Articular chondrocyte of knee joint (primary cell): ENCODE results near the gene TRIM65. TPM values are rescaled to one million over a fixed set of nuclear protein-coding genes. Genes with fewer than 3 reads are reported as not detected.

Experiments used
- total RNA-seq: library from RNA; depleted of rRNA; stranded (reverse); fragments of >200 nt; gene quantifications from 2 replicates; pipeline ENCODE4 v1.2.3, GENCODE V29; 2012

Gene TRIM65
- 14.7 and 20.3 TPM in 2 replicates for total RNA-seq

DNA sequence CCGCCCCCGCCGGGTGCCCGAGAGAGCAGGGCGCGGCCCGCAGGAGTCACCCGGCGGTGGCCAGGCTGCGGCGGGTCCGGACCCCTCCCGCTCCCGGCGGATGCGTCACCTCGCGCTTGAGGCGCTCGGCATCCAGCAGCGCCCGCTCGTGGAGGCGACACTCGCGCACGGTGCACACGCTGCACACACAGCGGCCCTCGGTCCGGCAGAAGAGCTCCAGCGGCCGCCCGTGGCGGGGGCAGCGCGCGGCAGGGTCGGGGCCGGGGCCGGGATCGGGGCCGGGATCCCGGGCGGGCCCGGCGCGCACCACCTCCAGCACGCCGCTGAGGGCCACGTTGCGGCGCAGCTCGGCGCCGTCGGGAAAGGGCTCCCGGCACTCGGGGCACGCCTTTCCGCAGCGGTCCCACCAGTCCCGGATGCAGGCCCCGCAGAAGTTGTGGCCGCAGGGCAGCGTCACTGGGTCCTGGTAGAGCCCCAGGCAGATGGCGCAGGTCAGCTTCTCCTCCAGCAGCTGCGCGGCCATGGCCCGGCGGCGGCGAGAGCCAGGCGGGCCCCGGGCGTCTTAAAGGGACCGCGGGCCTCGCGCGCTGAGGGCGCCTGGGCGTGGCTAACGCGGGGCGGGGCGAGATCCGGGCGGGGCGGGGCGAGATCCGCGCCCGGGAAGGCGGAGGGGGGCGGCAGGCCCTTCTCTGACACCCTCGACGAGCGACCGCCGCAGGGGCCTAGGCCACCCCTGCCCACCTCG is at the start of gene TRIM65:
Gene TRIM65, minus strand, starts transcription at position 537 of the 745 bp plus-strand sequence. Its CDS starts 14 bp downstream, at position 523.

DNA sequence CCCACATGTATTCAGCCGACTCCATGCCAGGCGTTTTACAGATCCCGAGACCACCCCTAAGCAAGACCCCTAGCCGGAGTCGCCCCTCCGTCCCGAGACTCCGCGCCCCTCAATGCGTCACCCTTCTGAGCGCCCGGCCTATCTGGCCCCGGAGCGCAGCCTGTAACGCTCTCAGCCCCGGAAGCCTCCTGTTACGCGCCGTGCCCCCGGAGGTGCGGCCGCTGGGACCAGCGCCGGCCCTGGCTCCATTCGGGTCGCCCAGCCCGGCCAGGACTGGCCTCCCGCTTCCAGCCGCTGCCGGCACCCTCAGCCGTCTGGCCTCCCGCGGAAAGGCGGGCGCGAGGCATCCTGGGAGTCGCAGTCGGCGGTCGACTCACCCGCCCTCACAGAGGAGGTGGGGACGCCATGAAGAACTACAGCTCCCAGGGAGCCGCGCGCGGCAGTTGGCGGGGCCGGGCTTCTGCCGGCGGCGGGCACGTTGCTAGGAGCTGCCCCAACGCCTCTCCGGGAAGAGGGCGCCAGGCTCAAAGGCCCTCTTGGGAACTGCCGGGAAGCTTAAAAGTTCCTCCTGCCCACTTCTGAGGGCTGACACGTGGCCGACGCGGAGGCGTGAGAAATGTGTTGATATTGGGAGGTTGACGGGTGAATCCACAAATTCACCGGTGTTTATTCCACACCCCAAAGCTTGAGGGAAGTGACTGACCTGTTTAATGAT is 44.1 kb upstream of the TRIM65 start, which contains the start of gene FBF1:
Gene FBF1, minus strand, starts transcription at position 316 of the 715 bp plus-strand sequence. CDS start 2,893 bp downstream, outside the sequence.

GRCh38 chr17:75904749-75905521 is 8.2 kb upstream of the TRIM65 start, which contains the start of gene MRPL38:
MRPL38 (minus strand) TSS chr17:75904884; CDS start chr17:75904875, 9 bp downstream.

GRCh38 chr17:75878174-75878998 is 18.4 kb downstream of the TRIM65 start, which contains the start of gene TRIM47:
TRIM47 (minus strand) TSS chr17:75878581; CDS start chr17:75878548, 33 bp downstream.

GRCh38 chr17:75855310-75856061 is 41.3 kb downstream of the TRIM65 start, which contains the start of gene WBP2:
WBP2 (minus strand) TSS chr17:75855335; CDS start chr17:75855297, 38 bp downstream.

GRCh38 chr17:75843577-75844529 is 52.9 kb downstream of the TRIM65 start, which contains the start of gene UNC13D:
UNC13D (minus strand) TSS chr17:75844404; CDS start chr17:75844337, 67 bp downstream.

Other genes starting within 250 kb of the TRIM65 start
- gene RECQL5, start 229.8 kb downstream of the TRIM65 start, total RNA-seq, result 17.0 and 18.7 TPM in 2 replicates
- 58.1 and 63.9 TPM in 2 replicates for gene SAP30BP, start 229.6 kb downstream of the TRIM65 start, total RNA-seq
- gene ITGB4, start 175.5 kb downstream of the TRIM65 start, total RNA-seq, result 0.39 and 0.54 TPM in 2 replicates
- gene GALK1, start 131.8 kb downstream of the TRIM65 start, total RNA-seq, result 28.8 and 34.8 TPM in 2 replicates
- 23.1 and 27.4 TPM in 2 replicates for gene UNK, start 112.1 kb downstream of the TRIM65 start, total RNA-seq
- 0.76 and 1.6 TPM in 2 replicates for gene UNC13D, start 52.5 kb downstream of the TRIM65 start, total RNA-seq
- 25.1 and 46.8 TPM in 2 replicates for gene WBP2, start 41.6 kb downstream of the TRIM65 start, total RNA-seq
- gene TRIM47, start 18.4 kb downstream of the TRIM65 start, total RNA-seq, result 36.8 and 50.0 TPM in 2 replicates
- 21.3 and 27.6 TPM in 2 replicates for gene MRPL38, start 7.9 kb upstream of the TRIM65 start, total RNA-seq
- gene FBF1, start 44.1 kb upstream of the TRIM65 start, total RNA-seq, result 8.9 and 9.5 TPM in 2 replicates
- 55.3 and 57.4 TPM in 2 replicates for gene ACOX1, start 82.2 kb upstream of the TRIM65 start, total RNA-seq
- 16.2 and 20.1 TPM in 2 replicates for gene TEN1, start 82.3 kb upstream of the TRIM65 start, total RNA-seq
- 0.78 and 0.97 TPM in 2 replicates for gene CDK3, start 103.9 kb upstream of the TRIM65 start, total RNA-seq
- gene EVPL, start 130.4 kb upstream of the TRIM65 start, total RNA-seq, result 0.11 and 0.13 TPM in 2 replicates
- gene SRP68, start 175.6 kb upstream of the TRIM65 start, total RNA-seq, result 31.9 and 33.6 TPM in 2 replicates
- gene GALR2, start 177.8 kb upstream of the TRIM65 start, total RNA-seq, result 0.11 TPM in 1 of 2 replicates, not detected in the other
- under 0.01 TPM in 1 of 2 replicates, not detected in the other for gene ZACN, start 182.2 kb upstream of the TRIM65 start, total RNA-seq
- gene EXOC7, start 206.8 kb upstream of the TRIM65 start, total RNA-seq, result 92.2 and 94.1 TPM in 2 replicates
- gene FOXJ1, start 244.3 kb upstream of the TRIM65 start, total RNA-seq, result not detected in 2 replicates